ENCODE data around the gene PTPRG. TPM values are rescaled to one million over a fixed set of nuclear protein-coding genes. Genes with fewer than 3 reads are reported as not detected.

Gene PTPRG
- total RNA-seq, 1 experiment from 2014 or later = 69.3 TPM

GRCh38 chr3:61841111-61841845 is 279.9 kb downstream of the PTPRG start:
- no peak overlapping the region for H4K91ac ChIP-seq (ENCODE audit: insufficient read length, low read depth, low read length)
- no peak overlapping the region for H2BK20ac ChIP-seq (ENCODE audit: low read depth, low read length, poor library complexity, severe bottlenecking)
- peaks cover under 1% of the 10 kb centered on the region for H3K79me1 ChIP-seq (ENCODE audit: insufficient read depth, low read depth, low read length, poor library complexity, severe bottlenecking)
- H2BK5ac ChIP-seq (ENCODE audit: insufficient read length, low read length) = no peak overlapping the region
- Mint-ChIP-seq H3K9me3 (no peaks in the 10 kb centered on the region), H3K36me3 (ENCODE audit: insufficient read depth in 1 of 3, low read depth in 3 of 3) (peaks cover 5 to 10% (median 7%) of the 10 kb centered on the region in 3 experiments; a peak in 5 of 7 replicates), H3K4me3 (no peak overlapping the region), H3K4me1 (peaks cover 41 to 44% of the 10 kb centered on the region in 2 experiments), H3K27ac (peak overlapping the region in 2 of 3 experiments; percentile 4 to 34; a peak in 1 of 7 replicates), H3K27me3 (ENCODE audit: low read depth) (no peaks in the 10 kb centered on the region)
- H3K27ac ChIP-seq (ENCODE audit: insufficient read length, low read depth, low read length) = no peak overlapping the region
- H2BK12ac ChIP-seq (ENCODE audit: insufficient read length, low read depth, low read length) = no peak overlapping the region
- H3K14ac ChIP-seq (ENCODE audit: insufficient read depth, low read length) = no peak overlapping the region
- no CpG with 5 or more reads among the region's 10 CpGs for WGBS (ENCODE audit: extremely low coverage, insufficient read length, low lambda C conversion rate)
- no peak overlapping the region for H2BK15ac ChIP-seq (ENCODE audit: low read depth, low read length)
- no peak overlapping the region for H2AK5ac ChIP-seq (ENCODE audit: insufficient read length, low read length)
- no peak overlapping the region for H3T11ph ChIP-seq (ENCODE audit: low read length)
- no peak overlapping the region for H3K23ac ChIP-seq (ENCODE audit: insufficient read length, low read depth, low read length)
- H3K79me2 ChIP-seq (ENCODE audit: insufficient read depth, low read length) = peaks cover 4% of the 10 kb centered on the region; the same call in 1 of the 2 replicates
- H3K9me3 ChIP-seq (ENCODE audit: control insufficient read depth, low read depth, low read length) = no peaks in the 10 kb centered on the region
- DNase-seq = no peak
- H4K8ac ChIP-seq (replicated peaks; ENCODE audit: insufficient read length, low read depth, low read length) = no peak overlapping the region
- H3K4me2 ChIP-seq (ENCODE audit: insufficient read depth, insufficient read length, low read length) = no peak overlapping the region
- H3K9ac ChIP-seq (ENCODE audit: extremely low read depth, insufficient read length, low read length) = no peak overlapping the region
- no peak overlapping the region for H2BK120ac ChIP-seq (ENCODE audit: low read depth, low read length, poor library complexity, severe bottlenecking)
- H2AFZ ChIP-seq (ENCODE audit: low read length) = no peak overlapping the region
- TF ChIP-seq, protein P1, sequence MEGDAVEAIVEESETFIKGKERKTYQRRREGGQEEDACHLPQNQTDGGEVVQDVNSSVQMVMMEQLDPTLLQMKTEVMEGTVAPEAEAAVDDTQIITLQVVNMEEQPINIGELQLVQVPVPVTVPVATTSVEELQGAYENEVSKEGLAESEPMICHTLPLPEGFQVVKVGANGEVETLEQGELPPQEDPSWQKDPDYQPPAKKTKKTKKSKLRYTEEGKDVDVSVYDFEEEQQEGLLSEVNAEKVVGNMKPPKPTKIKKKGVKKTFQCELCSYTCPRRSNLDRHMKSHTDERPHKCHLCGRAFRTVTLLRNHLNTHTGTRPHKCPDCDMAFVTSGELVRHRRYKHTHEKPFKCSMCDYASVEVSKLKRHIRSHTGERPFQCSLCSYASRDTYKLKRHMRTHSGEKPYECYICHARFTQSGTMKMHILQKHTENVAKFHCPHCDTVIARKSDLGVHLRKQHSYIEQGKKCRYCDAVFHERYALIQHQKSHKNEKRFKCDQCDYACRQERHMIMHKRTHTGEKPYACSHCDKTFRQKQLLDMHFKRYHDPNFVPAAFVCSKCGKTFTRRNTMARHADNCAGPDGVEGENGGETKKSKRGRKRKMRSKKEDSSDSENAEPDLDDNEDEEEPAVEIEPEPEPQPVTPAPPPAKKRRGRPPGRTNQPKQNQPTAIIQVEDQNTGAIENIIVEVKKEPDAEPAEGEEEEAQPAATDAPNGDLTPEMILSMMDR (conservative IDR thresholded peaks at IDR 0.05) = no peak
- H4K5ac ChIP-seq (ENCODE audit: insufficient read length, low read depth, low read length) = no peak overlapping the region
- no peak overlapping the region for H3K56ac ChIP-seq (ENCODE audit: insufficient read length, low read depth, low read length)
- H3K18ac ChIP-seq (ENCODE audit: insufficient read length, low read depth, low read length) = no peak overlapping the region
- no peaks in the 10 kb centered on the region for H4K20me1 ChIP-seq (ENCODE audit: control insufficient read depth, insufficient read depth, insufficient read length)
- H3K4ac ChIP-seq (ENCODE audit: low read depth, low read length) = no peak overlapping the region
- H3K23me2 ChIP-seq (ENCODE audit: insufficient read length, low read depth, low read length, poor library complexity, severe bottlenecking) = no peaks in the 10 kb centered on the region
- H3K4me1 ChIP-seq (ENCODE audit: insufficient read depth, low read length) = peaks cover 2% of the 10 kb centered on the region
- no peaks in the 10 kb centered on the region for H3K27me3 ChIP-seq (ENCODE audit: insufficient read depth, low read length)
